SH-SY5Y (cell line): ENCODE data around the gene SMCHD1.

Experiments
- GATA2 ChIP-seq: IDR thresholded peaks from 2 replicates; pipeline ENCODE4 v1.6.1; 2011; ENCODE audit warnings: mild to moderate bottlenecking, low read depth, low read length
- GATA3 ChIP-seq: IDR thresholded peaks from 2 replicates; pipeline ENCODE4 v1.6.1; 2011; ENCODE audit warnings: low read depth, mild to moderate bottlenecking, low read length, moderate library complexity

SMCHD1 gene

GRCh38 chr18:2687390-2688001 lies 32.0 kb downstream of the SMCHD1 start:
- TF ChIP-seq GATA2 (no peak), GATA3 (no peak)

- TF ChIP-seq GATA3 (no peak), GATA2 (no peak)
These were observed 37.0 kb downstream of the SMCHD1 start for GRCh38 chr18:2692508-2692907.

- TF ChIP-seq GATA3 (no peak), GATA2 (no peak)
These were observed 41.7 kb downstream of the SMCHD1 start for GRCh38 chr18:2697184-2697583.

GRCh38 chr18:2699001-2699400 lies 43.5 kb downstream of the SMCHD1 start:
- no peak for TF ChIP-seq GATA3
- no peak for TF ChIP-seq GATA2

- TF ChIP-seq GATA3 (no peak), GATA2 (no peak)
These were observed 49.0 kb downstream of the SMCHD1 start for GRCh38 chr18:2704541-2704940.

- no peak for TF ChIP-seq GATA2
- no peak for TF ChIP-seq GATA3
These were observed 51.4 kb downstream of the SMCHD1 start for GRCh38 chr18:2706903-2707302.

- no peak for TF ChIP-seq GATA3
- TF ChIP-seq GATA2 = no peak
These were observed 52.1 kb downstream of the SMCHD1 start for GRCh38 chr18:2707551-2708168.

- TF ChIP-seq GATA3 = no peak
These were observed 53.8 kb downstream of the SMCHD1 start for GRCh38 chr18:2709316-2709715.

- TF ChIP-seq GATA2 = no peak
- no peak for TF ChIP-seq GATA3
These were observed 58.6 kb downstream of the SMCHD1 start for GRCh38 chr18:2714140-2714539.

GRCh38 chr18:2715990-2716389 lies 60.5 kb downstream of the SMCHD1 start:
- no peak for TF ChIP-seq GATA2
- TF ChIP-seq GATA3 = no peak

GRCh38 chr18:2716394-2717326 lies 61.1 kb downstream of the SMCHD1 start:
- TF ChIP-seq GATA3 (no peak), GATA2 (no peak)

GRCh38 chr18:2717407-2717806 lies 61.9 kb downstream of the SMCHD1 start:
- TF ChIP-seq GATA3 (no peak), GATA2 (no peak)

- TF ChIP-seq GATA2 (no peak), GATA3 (no peak)
These were observed 63.5 kb downstream of the SMCHD1 start for GRCh38 chr18:2719040-2719439.

GRCh38 chr18:2723207-2723606 lies 67.7 kb downstream of the SMCHD1 start:
- TF ChIP-seq GATA2 (no peak), GATA3 (no peak)

- TF ChIP-seq GATA2 (no peak), GATA3 (no peak)
These were observed 74.2 kb downstream of the SMCHD1 start for GRCh38 chr18:2729757-2730156.

GRCh38 chr18:2736823-2737222 lies 81.3 kb downstream of the SMCHD1 start:
- no peak for TF ChIP-seq GATA3
- TF ChIP-seq GATA2 = no peak
